ENCODE results near the gene CFAP54. TPM values are rescaled to one million over a fixed set of nuclear protein-coding genes. Genes with fewer than 3 reads are reported as not detected.

The CFAP54 gene
- total and polyA plus RNA-seq, 2 of the 4 experiments (the other 2 are of a cell fraction), result 0.18 to 0.41 TPM

- Histone ChIP-seq H3K56ac (ENCODE audit: extremely low read depth, insufficient read depth, low read length) (no peak overlapping the region), H3K23ac (ENCODE audit: low read depth, low read length) (no peak overlapping the region; the same call in 1 of the 2 replicates), H3K14ac (replicated peaks; ENCODE audit: low read depth, low read length) (no peak overlapping the region), H3K4me3 (ENCODE audit: insufficient read depth, low read depth, low read length) (no peak overlapping the region), H3K18ac (ENCODE audit: low read depth, low read length) (no peak overlapping the region), H3K27me3 (ENCODE audit: control insufficient read depth, insufficient read depth, low read length) (no peaks in the 10 kb centered on the region), H4K20me1 (ENCODE audit: insufficient read depth, low read length) (no peaks in the 10 kb centered on the region), H2AK9ac (replicated peaks; ENCODE audit: low read depth, low read length, poor library complexity) (no peak overlapping the region), H3K79me1 (ENCODE audit: low read depth in 1 of 2, low read length in 2 of 2) (no peaks in the 10 kb centered on the region), H3K9me1 (ENCODE audit: insufficient read depth, low read length) (no peaks in the 10 kb centered on the region), H2BK15ac (ENCODE audit: low read depth, low read length) (no peak overlapping the region), H2AFZ (replicated peaks; ENCODE audit: low read length, poor library complexity) (no peak overlapping the region), H4K8ac (ENCODE audit: low read depth in 2 of 2, low read length in 2 of 2) (no peak overlapping the region), H3K36me3 (ENCODE audit: control insufficient read depth, insufficient read depth, low read length) (no peaks in the 10 kb centered on the region), H3K4me1 (ENCODE audit: control insufficient read depth, insufficient read depth, low read length) (no peaks in the 10 kb centered on the region), H2BK20ac (ENCODE audit: low read depth, low read length) (no peak overlapping the region), H3K9ac (ENCODE audit: low read depth, low read length) (no peak overlapping the region), H2BK5ac (ENCODE audit: low read depth, low read length, poor library complexity, severe bottlenecking) (no peak overlapping the region), H3K9me3 (ENCODE audit: control insufficient read depth, insufficient read depth, low read length) (no peaks in the 10 kb centered on the region), H3K4me2 (ENCODE audit: low read depth, low read length) (no peak overlapping the region), H3K4ac (ENCODE audit: low read depth, low read length) (no peak overlapping the region), H4K5ac (ENCODE audit: low read depth, low read length) (no peak overlapping the region), H3K27ac (ENCODE audit: insufficient read depth, low read length) (no peak overlapping the region), H2AK5ac (ENCODE audit: low read depth, low read length) (no peak overlapping the region), H4K91ac (ENCODE audit: insufficient read depth, low read depth, low read length) (no peak overlapping the region), H2BK120ac (ENCODE audit: low read depth, low read length) (no peak overlapping the region)
- no CpG with 5 or more reads among the region's 3 CpGs for WGBS, 2 experiments (ENCODE audit: extremely low coverage in 2 of 2, insufficient read length in 1 of 2)
- no TSS peak for BruUV-seq (replicated peaks)
- TF ChIP-seq MXI1 (IDR thresholded peaks at IDR 0.05; ENCODE audit: borderline replicate concordance, low read depth, low read length) (no peak), SMC3 (IDR thresholded peaks at IDR 0.05; ENCODE audit: low read depth, low read length) (no peak), RAD21 (IDR thresholded peaks at IDR 0.05; ENCODE audit: low read length) (no peak), FOS (IDR thresholded peaks at IDR 0.05; ENCODE audit: low read depth, low read length) (no peak), CEBPB (IDR thresholded peaks at IDR 0.05; ENCODE audit: low read depth, low read length) (no peak), BHLHE40 (IDR thresholded peaks at IDR 0.05; ENCODE audit: low read depth, low read length) (no peak), MAFK (IDR thresholded peaks at IDR 0.05; ENCODE audit: low read depth, low read length) (no peak), POLR2A (IDR thresholded peaks at IDR 0.05; ENCODE audit: low read depth, low read length) (no peak)
- intact Hi-C loops (cut with micrococcal nuclease), result no loop called here
- in situ Hi-C loops (cut with MboI; ENCODE audit: low sequenced_read_pairs), result no loop called here
- ChIA-PET CTCF (no interaction called here), POLR2A (ENCODE audit: unreplicated experiment) (no interaction called here)
- dilution Hi-C loops (cut with HindIII; ENCODE audit: low sequenced_read_pairs, unreplicated experiment), result no loop called here
- DNase-seq, result no peak
- ATAC-seq (ENCODE audit: low read depth), result no peak
Observed at GRCh38 chr12:96850676-96851075, 361.3 kb downstream of the CFAP54 start.

Measured in IMR-90 (cell line).